ENCODE data around the gene ZNF618.

The ZNF618 gene

DNA sequence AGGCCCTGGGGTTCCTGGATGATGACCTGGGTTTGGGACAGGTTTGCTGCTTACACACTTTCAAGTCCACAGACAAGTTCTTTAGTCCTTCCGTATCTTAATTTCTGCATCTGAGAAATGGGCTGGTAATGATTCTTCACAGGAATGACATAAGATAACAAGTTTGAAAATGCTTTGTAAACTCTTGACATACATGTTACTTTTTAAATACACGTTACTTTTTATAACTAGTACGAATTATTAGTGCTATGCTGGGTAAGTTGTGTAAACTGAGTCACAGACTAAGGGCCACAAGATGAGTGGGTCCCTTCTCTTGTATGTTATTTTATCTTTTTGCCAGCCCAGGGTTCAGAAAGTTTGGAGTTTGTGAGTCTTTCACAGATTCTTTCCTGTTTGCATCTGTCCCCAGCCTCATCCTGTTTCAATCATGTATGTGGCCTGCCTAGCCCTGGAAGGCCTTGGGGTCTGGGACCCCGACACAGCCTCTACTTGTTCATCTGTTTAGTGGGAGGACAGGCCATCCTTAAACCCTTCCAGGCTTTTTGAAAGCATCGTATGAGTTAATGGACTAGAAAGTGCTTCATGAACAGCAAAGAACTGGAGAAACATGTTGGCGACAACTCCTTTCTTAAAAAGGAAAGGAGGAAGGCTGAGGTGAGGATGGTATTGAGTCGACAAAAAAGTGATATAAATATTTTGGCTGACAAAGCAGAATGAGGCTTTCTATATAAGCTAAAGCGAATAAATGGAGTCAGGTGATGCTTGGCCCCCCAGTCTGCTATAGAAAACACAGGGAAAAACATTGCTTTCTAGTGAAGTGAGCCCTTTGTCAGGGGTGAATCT, 9.3 kb downstream of the ZNF618 start:
- DNase-seq (ENCODE audit: low read depth in 2 of 2), result no peak

DNA sequence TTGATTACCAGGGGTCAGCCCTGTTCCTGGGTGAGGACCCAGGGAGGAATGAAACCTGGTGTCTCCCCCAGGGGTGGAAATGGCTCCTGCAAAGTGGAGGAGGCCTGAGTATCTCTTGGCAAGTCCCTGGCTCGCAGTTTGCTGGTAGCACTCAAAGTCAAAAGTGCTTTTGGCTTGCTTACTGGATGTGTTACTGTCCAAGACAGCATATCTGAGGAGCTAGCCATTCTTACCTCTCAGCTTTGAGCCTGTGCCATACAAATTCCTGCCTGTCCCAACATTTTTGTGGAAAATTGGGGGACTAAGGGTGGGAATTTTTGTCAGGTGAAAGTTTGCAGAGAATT, 9.9 kb downstream of the ZNF618 start:
- DNase-seq (ENCODE audit: low read depth in 2 of 2), result no peak

DNA sequence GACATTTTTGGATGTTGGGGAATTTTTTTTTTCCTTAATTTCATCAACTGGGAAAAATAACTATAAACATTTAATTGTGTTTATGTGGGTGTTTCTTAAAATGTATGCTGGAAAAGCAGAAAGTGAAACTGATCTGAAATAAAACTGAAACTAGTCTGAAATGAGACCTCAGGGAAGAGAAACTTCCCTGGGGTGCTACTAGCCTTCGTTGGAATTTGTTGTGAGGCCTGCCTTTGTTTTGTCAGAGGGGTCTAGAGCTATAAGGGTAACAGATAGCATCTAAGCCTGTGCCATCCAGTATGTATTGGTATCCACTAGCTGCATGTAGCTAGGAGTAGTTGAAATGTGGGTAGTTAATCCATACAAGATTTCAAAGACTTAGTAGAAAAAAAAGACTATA, 10.4 kb downstream of the ZNF618 start:
- no peak for DNase-seq (ENCODE audit: low read depth in 2 of 2)

DNA sequence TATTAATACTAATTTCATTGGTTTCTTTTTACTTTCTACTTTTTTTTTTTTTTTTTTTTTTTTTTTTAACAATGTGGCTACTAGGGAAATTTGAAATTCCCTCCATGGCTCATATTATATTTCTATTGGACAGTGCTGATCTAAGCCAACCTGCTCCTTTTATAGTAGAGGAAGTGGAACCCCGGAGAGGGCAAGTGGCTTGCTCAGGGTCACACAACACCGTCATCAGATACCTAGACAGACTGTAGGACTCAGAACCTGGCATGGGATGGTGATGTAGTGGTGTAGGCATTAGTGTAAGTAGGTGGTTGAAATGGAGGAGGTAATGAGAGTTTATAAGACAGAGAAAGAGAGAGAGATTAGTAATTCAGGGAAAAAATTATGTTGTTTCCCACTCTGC, 10.8 kb downstream of the ZNF618 start:
- no peak for DNase-seq (ENCODE audit: low read depth in 2 of 2)

DNA sequence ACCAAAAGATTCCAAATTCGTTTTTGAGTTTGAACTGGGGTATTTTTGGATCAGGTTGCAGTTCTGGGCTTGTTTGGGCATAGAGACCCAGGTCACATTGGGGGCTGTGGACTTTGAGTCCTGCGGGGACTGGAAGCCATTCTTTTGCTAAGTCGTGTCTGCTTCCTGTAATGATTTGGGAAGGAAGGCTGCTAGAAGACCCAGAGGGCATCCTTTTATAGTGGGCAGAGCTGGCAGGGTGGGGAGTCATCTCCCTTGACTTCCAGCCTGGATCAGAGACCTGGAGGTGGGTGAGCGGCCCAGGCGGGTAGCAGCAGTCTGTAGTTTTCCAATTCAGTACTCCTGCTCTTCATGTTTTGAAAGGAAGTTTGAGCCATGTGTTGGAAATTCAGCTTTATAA, 11.3 kb downstream of the ZNF618 start:
- DNase-seq (ENCODE audit: low read depth in 2 of 2), result no peak

DNA sequence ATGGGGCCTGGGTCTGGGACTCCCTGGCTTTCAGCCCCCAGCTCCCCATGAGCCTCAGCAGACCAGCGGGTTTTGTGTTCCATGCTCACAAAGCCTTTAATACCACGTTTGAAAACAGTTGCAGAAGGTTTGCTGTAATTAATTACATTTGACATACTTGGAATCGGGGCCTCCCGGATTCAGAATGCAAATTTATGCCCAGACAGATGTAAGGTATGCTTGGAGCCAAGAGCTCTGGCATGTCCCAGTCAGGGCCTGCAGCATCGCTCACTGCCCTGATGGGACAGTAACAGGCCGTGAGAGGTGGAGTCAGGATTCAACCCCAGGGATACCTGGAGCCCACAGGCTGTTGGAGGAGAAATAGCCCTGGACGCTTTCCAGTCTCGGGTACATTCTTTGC, 12.2 kb downstream of the ZNF618 start:
- DNase-seq (ENCODE audit: low read depth in 2 of 2), result no peak

DNA sequence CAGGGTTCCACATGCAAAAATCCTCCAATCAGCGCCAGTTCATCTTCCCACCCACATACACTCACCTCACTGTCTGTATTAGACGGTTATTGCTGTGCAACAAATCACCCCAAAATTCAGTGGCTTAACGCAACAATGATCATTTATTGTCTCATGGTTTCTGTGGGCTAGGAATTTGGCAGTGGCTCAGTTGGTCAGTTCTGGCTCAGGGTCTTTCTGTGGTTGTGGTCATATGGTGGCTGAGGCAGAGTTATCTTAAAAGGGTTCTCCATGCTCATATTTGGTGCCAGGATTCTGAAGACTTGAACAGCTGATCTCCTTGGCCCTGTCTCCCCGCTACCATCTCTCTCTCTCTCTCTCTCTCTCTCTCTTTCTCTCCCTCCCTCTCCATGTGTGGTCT, 12.9 kb downstream of the ZNF618 start:
- DNase-seq (ENCODE audit: low read depth in 2 of 2), result no peak

DNA sequence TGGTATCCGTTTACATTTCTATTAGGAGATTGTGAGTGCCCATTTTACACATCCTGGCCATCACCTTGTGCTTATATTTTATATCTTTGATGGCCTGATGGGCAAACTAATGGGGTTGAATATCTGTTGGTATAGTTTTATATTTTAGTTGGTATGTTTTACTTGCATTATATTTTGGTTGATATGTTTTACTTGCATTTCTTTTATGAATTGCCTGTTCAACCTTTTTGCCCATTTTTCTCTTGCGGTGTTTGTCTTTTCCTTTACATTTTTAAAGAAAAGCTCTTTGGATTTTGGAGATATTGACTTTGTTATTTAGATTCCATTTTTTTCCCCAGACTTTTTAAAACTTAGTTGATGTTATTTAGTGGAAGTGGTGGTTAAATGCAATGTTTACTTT, 14.6 kb downstream of the ZNF618 start:
- DNase-seq (ENCODE audit: low read depth in 2 of 2), result no peak

DNA sequence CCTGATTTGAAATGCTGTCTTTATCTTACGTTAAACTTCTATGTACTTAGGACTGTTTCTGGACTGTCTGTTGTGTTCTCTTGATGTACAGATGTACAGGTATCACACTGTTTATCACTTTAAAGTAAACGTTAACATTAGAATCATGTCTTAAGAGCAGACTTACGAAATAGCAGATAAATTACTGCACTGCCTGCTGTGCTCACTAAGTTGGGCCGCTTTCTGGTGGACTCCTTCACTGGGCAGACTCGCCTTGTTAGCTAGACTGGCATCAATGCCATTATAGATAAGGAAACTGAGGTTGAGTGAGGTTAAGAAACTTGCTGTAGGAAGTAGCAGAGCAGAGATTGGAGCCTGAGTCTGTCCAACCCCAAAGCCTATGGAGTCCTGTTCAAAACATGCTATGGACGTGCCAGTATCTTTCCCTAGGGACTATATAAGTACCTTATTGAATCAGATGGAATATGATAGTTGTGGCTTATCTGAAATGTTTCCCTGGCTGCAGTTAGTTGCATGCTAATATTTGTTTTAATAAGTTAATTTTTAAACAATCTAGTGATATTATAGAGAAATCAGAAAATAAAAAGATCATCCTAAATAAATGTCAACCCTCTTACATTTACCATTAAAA, 16.9 kb downstream of the ZNF618 start:
- no peak for DNase-seq (ENCODE audit: low read depth in 2 of 2)

DNA sequence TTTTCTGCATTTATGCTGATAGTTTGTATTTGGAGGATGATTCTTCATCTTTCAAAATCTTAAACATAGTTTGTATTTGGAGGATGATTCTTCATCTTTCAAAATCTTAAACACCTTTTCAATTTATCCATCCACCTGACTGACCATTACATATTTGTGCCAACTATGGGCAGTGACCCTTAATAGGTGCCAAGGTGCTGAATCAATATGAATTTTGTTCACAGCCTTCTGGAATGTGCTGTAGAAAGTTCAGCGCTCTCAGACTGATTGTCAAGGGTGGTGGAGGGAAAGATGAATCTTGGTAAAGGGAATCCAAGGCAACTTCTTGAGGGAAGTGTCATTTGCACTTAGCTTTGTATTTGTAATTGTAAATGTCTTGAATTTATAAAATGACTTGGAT, 18.1 kb downstream of the ZNF618 start:
- no peak for DNase-seq (ENCODE audit: low read depth in 2 of 2)

DNA sequence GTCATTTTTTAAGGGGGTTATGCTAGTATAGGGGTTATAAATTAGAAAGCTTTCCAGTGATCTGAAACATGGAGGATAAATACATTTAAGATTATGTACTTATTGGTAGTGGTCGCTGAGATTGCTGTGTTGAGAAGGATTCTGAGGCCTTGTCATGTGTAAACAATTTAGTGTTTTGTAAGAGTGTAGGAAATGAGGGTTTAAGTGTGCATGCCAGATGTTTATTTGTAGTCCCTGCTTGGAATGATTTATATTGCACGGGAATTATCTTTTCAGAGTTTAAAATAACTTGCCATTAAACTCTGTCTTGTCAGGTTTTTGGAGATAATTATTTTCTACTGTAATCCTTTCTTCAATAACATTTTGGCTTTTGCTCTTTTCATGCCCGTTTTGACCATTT, 19.4 kb downstream of the ZNF618 start:
- no peak for DNase-seq (ENCODE audit: low read depth in 2 of 2)

DNA sequence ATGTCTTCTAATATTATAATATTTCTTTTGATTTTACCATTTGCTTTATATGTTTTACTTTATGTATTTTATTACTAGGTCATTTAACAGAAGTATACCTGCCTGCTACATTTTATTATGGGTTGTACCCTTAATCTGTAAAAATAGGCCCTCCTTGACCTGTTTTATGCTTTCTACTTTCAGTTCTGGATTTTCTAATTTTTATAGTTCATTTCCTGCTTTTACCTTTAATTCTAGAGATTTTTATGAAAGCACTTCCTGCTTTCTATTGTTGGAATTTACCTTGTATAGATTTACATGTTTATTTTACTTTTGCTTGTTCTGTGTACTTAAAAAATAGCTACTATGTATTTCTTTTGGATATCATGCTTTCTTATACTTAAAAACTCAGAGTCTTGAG, 20.6 kb downstream of the ZNF618 start:
- no peak for DNase-seq (ENCODE audit: low read depth in 2 of 2)

DNA sequence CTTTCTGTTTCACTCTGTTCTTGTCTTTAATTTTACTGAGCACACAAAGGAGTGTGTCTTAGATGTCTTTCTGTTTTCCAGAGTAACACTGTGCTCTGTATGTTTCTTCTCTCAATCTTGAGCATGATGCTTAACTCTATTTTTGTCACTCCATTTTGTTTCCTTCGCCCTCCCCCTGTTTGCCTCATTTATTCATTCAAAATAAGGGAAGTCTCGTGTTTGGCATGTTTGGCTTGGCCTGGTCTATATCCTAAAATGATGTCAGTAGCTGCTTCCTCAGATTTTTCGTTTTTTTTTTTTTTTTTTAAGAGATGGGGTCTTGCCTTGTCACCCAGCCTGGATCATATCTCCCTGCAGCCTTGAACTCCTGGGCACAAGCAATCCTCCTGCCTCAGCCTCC, 22.0 kb downstream of the ZNF618 start:
- no peak for DNase-seq (ENCODE audit: low read depth in 2 of 2)

DNA sequence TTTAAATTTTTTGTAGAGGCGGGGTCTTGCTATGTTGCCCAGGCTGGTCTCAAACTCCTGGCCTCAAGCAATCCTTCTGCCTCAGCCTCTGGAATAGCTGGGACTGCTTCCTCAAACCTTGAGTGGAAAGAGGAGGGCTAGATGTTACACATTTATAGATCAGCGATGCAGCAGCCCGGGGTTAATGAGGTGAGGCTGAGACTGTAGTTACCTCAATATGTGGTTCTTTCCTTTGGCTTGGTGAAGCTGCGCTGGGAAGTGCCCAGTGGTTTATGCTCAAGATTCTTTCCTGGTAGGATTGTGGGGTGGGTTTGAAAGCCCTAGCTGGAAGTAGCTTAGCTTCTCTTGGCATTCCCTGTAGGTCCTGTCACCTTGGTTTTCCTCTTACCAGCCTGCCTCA, 22.5 kb downstream of the ZNF618 start:
- DNase-seq (ENCODE audit: low read depth in 2 of 2), result no peak

DNA sequence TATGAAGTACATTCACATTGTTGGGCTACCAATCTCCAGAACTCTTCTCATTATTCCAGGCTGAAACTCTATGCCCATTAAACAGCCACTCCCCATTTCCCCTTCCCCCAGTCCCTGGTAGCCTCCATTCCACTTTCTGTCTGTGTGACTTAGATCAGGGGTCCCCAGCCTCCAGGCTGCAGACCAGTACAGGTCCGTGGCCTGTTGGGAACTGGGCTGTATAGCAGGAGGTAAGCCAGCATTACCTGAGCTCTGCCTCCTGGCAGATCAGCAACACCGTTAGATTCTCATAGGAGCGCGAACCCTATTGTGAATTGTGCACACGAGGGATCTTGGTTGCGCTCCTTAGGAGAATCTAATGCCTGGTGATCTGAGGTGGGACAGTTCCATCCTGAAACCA, 23.1 kb downstream of the ZNF618 start:
- no peak for DNase-seq (ENCODE audit: low read depth in 2 of 2)

DNA sequence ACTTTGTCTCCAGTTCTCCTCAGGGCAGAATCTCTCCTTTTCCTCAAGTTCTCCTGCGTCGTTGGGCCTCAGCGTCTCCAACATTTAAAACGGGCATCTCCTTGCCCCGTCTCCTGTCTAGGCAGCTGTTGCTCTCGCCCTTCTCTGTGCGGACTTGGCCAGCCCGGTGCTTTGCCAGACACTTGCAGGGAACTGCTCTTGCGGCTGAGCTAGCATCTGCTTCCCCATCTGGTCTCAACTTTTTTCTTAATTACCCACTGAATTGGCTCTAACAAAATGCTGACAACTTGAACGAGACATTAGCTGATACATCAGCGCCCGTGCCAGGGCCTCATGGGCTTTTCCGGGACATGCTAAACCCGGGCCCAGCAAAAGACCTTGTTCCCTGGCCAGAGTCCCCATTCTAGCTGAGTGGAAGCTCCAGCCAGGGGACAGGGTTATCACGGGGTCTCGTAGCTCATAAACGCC, 25.1 kb downstream of the ZNF618 start:
- DNase-seq (ENCODE audit: low read depth in 2 of 2), result no peak

DNA sequence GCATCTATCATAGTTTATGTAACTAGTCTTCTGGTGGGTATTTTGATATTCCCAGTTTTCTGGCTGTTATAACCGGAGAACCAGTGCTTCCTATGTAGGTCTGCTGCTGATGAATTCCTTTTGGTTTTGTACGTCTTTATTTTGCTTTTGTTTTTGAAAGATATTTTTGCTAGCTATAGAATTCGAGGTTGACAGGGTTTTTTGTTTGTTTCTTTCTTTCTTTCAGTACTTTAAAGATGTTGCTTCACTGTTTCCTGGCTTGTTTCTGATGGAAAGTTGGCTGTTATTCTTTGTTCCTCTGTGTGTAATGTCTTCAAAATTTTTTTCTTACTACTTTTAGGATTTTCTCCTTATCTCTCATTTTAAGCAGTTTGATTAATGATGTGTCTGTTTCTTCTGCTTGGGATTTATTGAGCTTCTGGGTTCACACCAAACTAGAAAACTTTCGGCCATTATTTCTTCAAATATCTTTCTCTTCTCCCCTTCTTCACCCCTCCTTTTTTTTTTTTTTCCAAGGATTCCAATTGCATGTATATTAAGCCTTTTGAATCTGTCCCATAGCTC, 27.5 kb downstream of the ZNF618 start:
- no peak for DNase-seq (ENCODE audit: low read depth in 2 of 2)

DNA sequence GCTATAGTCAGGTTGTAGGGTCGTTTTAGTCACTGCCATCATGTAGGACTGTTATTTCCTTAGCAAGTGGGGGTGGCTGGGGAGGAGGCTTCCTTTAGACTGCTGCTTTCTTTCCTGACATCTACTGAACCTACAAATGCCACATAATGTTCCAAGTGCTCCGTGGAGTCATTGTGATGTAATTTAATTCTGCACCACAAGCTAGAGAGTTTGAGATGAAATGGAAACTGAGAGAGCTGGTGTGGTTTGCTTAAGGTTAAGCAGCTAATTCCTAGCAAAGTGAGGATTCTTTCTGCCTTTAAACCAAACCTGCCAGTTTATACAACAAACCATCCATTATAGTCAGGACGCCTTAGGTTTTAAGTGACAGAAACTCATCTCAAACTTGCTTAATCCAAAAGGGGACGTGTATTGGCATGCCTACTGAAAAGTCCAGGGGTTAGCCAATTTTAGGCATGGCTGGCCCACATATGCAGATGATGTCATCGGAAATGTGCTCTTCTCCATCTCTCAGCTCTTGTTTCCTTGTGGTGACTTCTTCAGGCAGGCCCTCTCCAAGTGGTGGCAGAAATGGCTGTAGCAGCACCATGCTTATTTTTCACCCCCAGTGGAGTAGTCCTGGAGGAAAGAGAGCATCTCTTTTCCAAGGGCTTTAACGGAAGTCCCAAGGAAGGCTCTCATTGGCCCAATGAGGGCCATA, 30.5 kb downstream of the ZNF618 start:
- DNase-seq (ENCODE audit: low read depth in 2 of 2), result no peak

DNA sequence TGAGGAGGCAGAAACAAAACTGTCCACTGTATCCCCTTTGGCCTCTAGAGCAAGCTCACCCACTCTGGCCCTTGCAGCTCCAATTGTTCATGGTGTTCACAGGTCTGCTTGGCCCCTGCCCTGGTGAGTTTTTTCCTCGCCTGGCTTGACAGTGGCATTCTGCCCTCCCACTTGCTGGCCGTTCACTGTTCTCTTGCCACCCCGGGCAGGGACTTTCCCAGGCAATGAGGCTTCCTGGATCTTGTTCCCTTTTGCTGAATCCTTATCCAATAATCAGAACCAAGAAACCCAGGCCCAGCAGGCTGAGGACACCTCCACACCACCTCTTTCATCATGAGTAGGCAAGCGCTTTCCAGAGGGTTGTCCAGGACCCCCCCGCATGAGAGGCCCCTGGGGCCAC, 31.2 kb downstream of the ZNF618 start:
- no peak for DNase-seq (ENCODE audit: low read depth in 2 of 2)

DNA sequence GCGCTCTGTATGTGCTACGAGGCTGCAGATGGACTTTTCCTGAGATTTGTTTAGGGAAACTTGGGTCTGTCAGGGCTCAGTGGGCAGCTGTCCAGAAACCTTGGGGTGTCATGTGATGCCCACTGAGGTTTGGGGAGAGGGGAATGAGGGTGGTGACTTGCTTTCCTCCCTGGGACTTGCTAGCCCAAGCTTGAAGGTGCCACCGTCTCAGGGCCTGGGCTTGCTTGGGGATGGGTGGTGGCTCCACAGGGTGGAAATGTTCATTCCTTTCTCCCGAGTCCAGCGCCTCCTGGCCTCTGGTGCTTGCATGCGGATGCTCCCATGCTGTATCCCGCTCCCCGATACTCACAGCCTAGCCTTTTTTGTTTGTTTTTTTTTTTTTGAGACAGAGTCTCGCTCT, 33.3 kb downstream of the ZNF618 start:
- no peak for DNase-seq (ENCODE audit: low read depth in 2 of 2)

DNA sequence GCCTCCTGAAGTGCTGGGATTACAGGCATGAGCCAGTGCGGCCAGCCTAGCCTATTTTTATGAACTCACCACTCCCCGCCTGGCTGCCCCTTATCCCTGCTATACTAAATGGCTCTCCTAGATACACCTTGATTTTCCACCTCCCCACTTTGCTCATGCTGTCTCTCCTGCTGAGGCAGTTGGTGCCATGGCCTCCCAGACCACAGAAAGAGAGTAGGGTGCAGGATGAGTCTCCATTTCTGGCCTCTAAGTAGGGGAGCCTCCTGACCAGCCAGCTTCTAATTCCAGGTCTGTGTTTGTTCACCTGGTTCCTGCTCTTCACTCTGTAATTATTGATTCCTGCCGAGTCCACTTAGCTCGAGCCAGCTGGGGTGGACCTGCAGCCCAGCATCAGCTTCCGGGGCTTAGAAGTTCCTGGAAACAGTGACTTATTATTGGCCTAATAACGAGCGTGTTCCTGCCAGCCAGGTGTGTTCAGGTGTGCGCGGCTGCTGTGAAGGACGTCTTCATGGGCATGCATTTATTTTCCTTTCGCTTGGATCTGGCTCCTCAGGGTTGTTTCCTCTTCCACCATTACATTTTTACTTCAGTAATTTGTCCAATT, 34.0 kb downstream of the ZNF618 start:
- no peak for DNase-seq (ENCODE audit: low read depth in 2 of 2)

DNA sequence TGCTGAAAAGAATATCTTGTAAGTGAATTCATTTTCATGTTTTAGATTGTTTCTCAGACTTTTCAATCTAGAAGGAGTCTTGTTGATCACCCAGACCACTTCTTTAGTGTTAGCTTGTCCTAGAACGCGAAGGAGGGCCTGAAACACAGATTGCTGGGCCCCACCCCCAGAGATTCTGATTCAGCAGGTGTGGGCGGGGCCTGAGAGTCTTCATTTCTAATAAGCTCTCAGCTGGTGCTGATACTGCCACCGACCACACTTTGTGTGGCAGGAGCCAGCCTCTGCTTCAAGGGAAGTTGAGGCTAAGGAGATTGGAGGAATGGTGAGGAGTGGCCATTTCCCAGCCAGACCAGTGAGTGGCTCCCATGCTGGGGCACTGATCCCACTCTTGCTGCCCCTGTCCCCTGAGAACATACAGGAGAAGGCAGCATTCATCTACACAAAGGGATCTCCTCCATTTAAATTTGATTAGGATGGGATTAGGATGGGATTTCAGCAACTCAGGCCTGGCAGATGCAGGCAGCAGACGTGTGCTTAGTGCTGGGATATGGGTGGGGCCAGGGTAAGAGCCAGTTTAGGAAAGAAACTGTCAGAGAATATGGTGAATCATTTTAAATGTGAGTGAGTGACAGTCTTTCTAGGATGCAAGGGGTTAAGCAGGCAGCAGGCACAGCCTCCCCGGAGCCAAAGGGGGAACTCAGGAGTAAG, 35.9 kb downstream of the ZNF618 start:
- no peak for DNase-seq (ENCODE audit: low read depth in 2 of 2)

Data from stimulated activated CD8-positive, alpha-beta memory T cell treated with anti-CD3 and anti-CD28 coated beads, Interleukin-15, amount 100 ng/mL, for 48 hours (primary cell).